ENCODE measurements around the gene ABCA9. TPM values are rescaled to one million over a fixed set of nuclear protein-coding genes. Genes with fewer than 3 reads are reported as not detected.
"Not testable (repeated sequence)": the region's sequence is repeated elsewhere in the genome, so short reads cannot be mapped to it uniquely, and the experiment has no call there.

ABCA9 gene
- polyA plus RNA-seq, 3 donors = 0.02 to 0.49 TPM; not detected in 1

GRCh38 chr17:69072803-69073256 lies 12.1 kb upstream of the ABCA9 start:
- Mint-ChIP-seq H3K36me3 (peaks cover 18% of the 10 kb centered on the region in 2 donors), H3K9me3 (peaks cover 24 to 56% (median 40%) of the 10 kb centered on the region in 7 donors), H3K4me1 (peaks cover 20% of the 10 kb centered on the region)
- intact Hi-C loops (cut with micrococcal nuclease); H3K4me3 ChIP-seq (replicated peaks in 1 of 3; ENCODE audit: low read depth in 2 of 3, low read length in 3 of 3); H3K9ac ChIP-seq (ENCODE audit: insufficient read depth, low read length, poor library complexity, severe bottlenecking); H2AFZ ChIP-seq (ENCODE audit: insufficient read depth, low read depth, low read length, poor library complexity, severe bottlenecking); H3K27ac ChIP-seq (ENCODE audit: low read depth in 1 of 2, low read length in 2 of 2); H3K27me3 ChIP-seq (ENCODE audit: control insufficient read depth in 2 of 2, insufficient read depth in 2 of 2, low read length in 2 of 2); H3K4me2 ChIP-seq (replicated peaks; ENCODE audit: extremely low read depth, low read length, poor library complexity, severe bottlenecking); DNase-seq; H3K4me3 Mint-ChIP-seq; H4K20me1 ChIP-seq (ENCODE audit: insufficient read depth, low read length); H3K79me2 ChIP-seq (ENCODE audit: insufficient read depth, low read length); H3K36me3 ChIP-seq (replicated peaks in 1 of 2; ENCODE audit: control insufficient read depth in 1 of 2, insufficient read depth in 2 of 2, low read length in 2 of 2); H3K27ac Mint-ChIP-seq; H3K27me3 Mint-ChIP-seq (ENCODE audit: low read depth in 3 of 3): not testable (repeated sequence)
- 100% methylated on average over 1 of the region's 1 CpG for WGBS (ENCODE audit: insufficient coverage)
- Histone ChIP-seq H3K4me1 (ENCODE audit: control insufficient read depth in 1 of 2, insufficient read depth in 2 of 2, low read length in 2 of 2) (peaks cover 11 to 16% of the 10 kb centered on the region in 2 donors), H3K9me3 (replicated peaks in 1 of 2; ENCODE audit: control insufficient read depth in 1 of 2, insufficient read depth in 1 of 2, low read length in 2 of 2) (peaks cover 9 to 19% of the 10 kb centered on the region in 2 donors)

GRCh38 chr17:69071233-69071586 lies 10.5 kb upstream of the ABCA9 start:
- Histone ChIP-seq H3K9me3 (replicated peaks in 1 of 2; ENCODE audit: control insufficient read depth in 1 of 2, insufficient read depth in 1 of 2, low read length in 2 of 2) (peaks cover 9 to 19% of the 10 kb centered on the region in 2 donors), H2AFZ (ENCODE audit: insufficient read depth, low read depth, low read length, poor library complexity, severe bottlenecking) (peak overlapping the region; percentile 78), H3K27ac (ENCODE audit: low read depth in 1 of 2, low read length in 2 of 2) (peak overlapping the region in 1 of 2 donors; percentile 81), H3K4me1 (ENCODE audit: control insufficient read depth in 1 of 2, insufficient read depth in 2 of 2, low read length in 2 of 2) (peaks cover 24 to 33% of the 10 kb centered on the region in 2 donors)
- 100% methylated on average over 1 of the region's 4 CpGs for WGBS (ENCODE audit: insufficient coverage)
- H3K36me3 ChIP-seq (replicated peaks in 1 of 2; ENCODE audit: control insufficient read depth in 1 of 2, insufficient read depth in 2 of 2, low read length in 2 of 2); H3K9ac ChIP-seq (ENCODE audit: insufficient read depth, low read length, poor library complexity, severe bottlenecking); DNase-seq; H3K4me3 Mint-ChIP-seq; H3K27me3 ChIP-seq (ENCODE audit: control insufficient read depth in 2 of 2, insufficient read depth in 2 of 2, low read length in 2 of 2); H3K79me2 ChIP-seq (ENCODE audit: insufficient read depth, low read length); intact Hi-C loops (cut with micrococcal nuclease); H3K4me2 ChIP-seq (replicated peaks; ENCODE audit: extremely low read depth, low read length, poor library complexity, severe bottlenecking); H3K27me3 Mint-ChIP-seq (ENCODE audit: low read depth in 3 of 3); H4K20me1 ChIP-seq (ENCODE audit: insufficient read depth, low read length); H3K4me3 ChIP-seq (replicated peaks in 1 of 3; ENCODE audit: low read depth in 2 of 3, low read length in 3 of 3): not testable (repeated sequence)
- Mint-ChIP-seq H3K9me3 (peaks cover 24 to 44% (median 39%) of the 10 kb centered on the region in 7 donors), H3K27ac (peak overlapping the region in 5 of 7 donors; percentile 80 to 90 (median 84)), H3K4me1 (peaks cover 33% of the 10 kb centered on the region), H3K36me3 (peaks cover 12 to 18% of the 10 kb centered on the region in 2 donors)

DNA sequence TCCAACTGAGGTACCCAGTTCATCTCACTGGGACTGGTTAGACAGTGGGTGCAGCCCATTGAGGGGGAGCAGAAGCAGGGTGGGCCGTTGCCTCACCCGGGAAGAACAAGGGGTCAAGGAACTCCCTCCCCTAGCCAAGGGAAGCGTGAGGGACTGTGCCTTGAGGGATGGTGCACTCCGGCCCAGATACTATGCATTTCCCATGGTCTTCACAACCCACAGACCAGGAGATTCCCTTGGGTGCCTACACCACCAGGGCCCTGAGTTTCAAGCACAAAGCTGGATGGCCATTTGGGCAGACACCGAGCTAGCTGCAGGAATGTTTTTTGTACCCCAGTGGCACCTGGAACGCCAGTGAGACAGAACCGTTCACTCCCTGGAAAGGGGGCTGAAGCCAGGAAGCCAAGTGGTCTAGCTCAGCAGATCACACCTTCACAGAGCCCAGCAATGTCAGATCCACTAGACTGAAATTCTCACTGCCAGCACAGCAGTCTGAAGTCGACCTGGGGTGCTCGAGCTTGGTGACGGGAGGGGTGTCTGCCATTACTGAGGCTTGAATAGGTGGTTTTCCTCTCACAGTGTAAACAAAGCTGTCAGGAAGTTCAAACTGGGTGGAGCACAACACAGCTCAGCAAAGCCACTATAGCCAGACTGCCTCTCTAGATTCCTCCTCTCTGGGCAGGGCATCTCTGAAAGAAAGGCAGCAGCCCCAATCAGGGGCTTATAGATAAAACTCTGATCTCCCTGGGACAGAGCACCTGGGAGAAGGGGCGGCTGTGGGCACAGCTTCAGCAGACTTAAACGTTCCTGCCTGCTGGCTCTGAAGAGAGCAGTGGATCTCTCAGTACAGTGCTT lies 9.9 kb upstream of the ABCA9 start:
- peak overlapping the region in 1 of 2 donors; percentile 81 for H3K27ac ChIP-seq (ENCODE audit: low read depth in 1 of 2, low read length in 2 of 2)

More for the DNA sequence above, 9.9 kb upstream of the ABCA9 start:
- Mint-ChIP-seq H3K27ac (peak overlapping the region; percentile 69 to 90 (median 83)), H3K36me3 (peaks cover 12 to 18% of the 10 kb centered on the region in 2 donors), H3K4me1 (peaks cover 39% of the 10 kb centered on the region), H3K9me3 (peaks cover 24 to 40% (median 35%) of the 10 kb centered on the region in 7 donors), H3K4me3 (peak overlapping the region; percentile 38 to 83)
- H3K9me3 ChIP-seq (replicated peaks in 1 of 2; ENCODE audit: control insufficient read depth in 1 of 2, insufficient read depth in 1 of 2, low read length in 2 of 2) = peaks cover 9 to 19% of the 10 kb centered on the region in 2 donors
- H3K4me2 ChIP-seq (replicated peaks; ENCODE audit: extremely low read depth, low read length, poor library complexity, severe bottlenecking); H3K27me3 ChIP-seq (ENCODE audit: control insufficient read depth in 2 of 2, insufficient read depth in 2 of 2, low read length in 2 of 2); H3K4me3 ChIP-seq (replicated peaks in 1 of 3; ENCODE audit: low read depth in 2 of 3, low read length in 3 of 3); H3K27me3 Mint-ChIP-seq (ENCODE audit: low read depth in 3 of 3); H3K9ac ChIP-seq (ENCODE audit: insufficient read depth, low read length, poor library complexity, severe bottlenecking); H3K79me2 ChIP-seq (ENCODE audit: insufficient read depth, low read length); H4K20me1 ChIP-seq (ENCODE audit: insufficient read depth, low read length); DNase-seq; intact Hi-C loops (cut with micrococcal nuclease); H3K36me3 ChIP-seq (replicated peaks in 1 of 2; ENCODE audit: control insufficient read depth in 1 of 2, insufficient read depth in 2 of 2, low read length in 2 of 2): not testable (repeated sequence)
- H2AFZ ChIP-seq (ENCODE audit: insufficient read depth, low read depth, low read length, poor library complexity, severe bottlenecking) = peak overlapping the region; percentile 78
- peaks cover 30 to 39% of the 10 kb centered on the region in 2 donors for H3K4me1 ChIP-seq (ENCODE audit: control insufficient read depth in 1 of 2, insufficient read depth in 2 of 2, low read length in 2 of 2)
- 63% methylated on average over 11 of the region's 12 CpGs for WGBS (ENCODE audit: insufficient coverage)

All from CD14-positive monocyte (primary cell).